Calu3 (cell line): Measurements from ENCODE around the gene ZDHHC24. TPM values are rescaled to one million over a fixed set of nuclear protein-coding genes. Genes with fewer than 3 reads are reported as not detected.

ENCODE experiments used
- BruUV-seq: library from RNA; stranded (reverse); fragments of 400-500 nt; replicated peaks from 2 replicates; lab custom pipeline; 2021; lab: Mats Ljungman, UMichigan
- CTCF ChIA-PET: fragments of 300-600 bp; sonication (Branson Sonifier 250); formaldehyde crosslinking; loops from one replicate; lab custom pipeline; 2022; ENCODE audit warnings: antibody characterized with exemption; lab: Charles Lee
- DNase-seq: peaks from one replicate; pipeline ENCODE4 v3.0.0; 2022
- H3K27ac Mint-ChIP-seq: one replicate; pipeline ENCODE4 v1.8.0; 2022; ENCODE audit warnings: mixed read lengths; ENCODE audit not compliant: unreplicated experiment
- H3K27me3 Mint-ChIP-seq: one replicate; pipeline ENCODE4 v1.8.0; 2022; ENCODE audit warnings: mixed read lengths; ENCODE audit not compliant: unreplicated experiment
- H3K36me3 Mint-ChIP-seq: one replicate; pipeline ENCODE4 v1.8.0; 2022; ENCODE audit warnings: mild to moderate bottlenecking, moderate library complexity, mixed read lengths; ENCODE audit not compliant: insufficient read depth, unreplicated experiment
- H3K4me1 Mint-ChIP-seq: one replicate; pipeline ENCODE4 v1.8.0; 2022; ENCODE audit warnings: mild to moderate bottlenecking, low read depth, mixed read lengths; ENCODE audit not compliant: unreplicated experiment
- H3K4me3 Mint-ChIP-seq: one replicate; pipeline ENCODE4 v1.8.0; 2022; ENCODE audit warnings: mild to moderate bottlenecking, low read depth, moderate library complexity, mixed read lengths; ENCODE audit not compliant: unreplicated experiment
- H3K9me3 Mint-ChIP-seq: one replicate; pipeline ENCODE4 v1.8.0; 2022; ENCODE audit warnings: low read depth, mixed read lengths; ENCODE audit not compliant: unreplicated experiment
- intact Hi-C: fragments of 100-400 bp; cut with micrococcal nuclease; formaldehyde crosslinking; loops from one replicate; pipeline ENCODE4 v1.10.0; 2022; ENCODE audit not compliant: unreplicated experiment
- total RNA-seq: library from RNA; stranded (reverse); gene quantifications from 2 replicates; pipeline ENCODE4 v1.2.3, GENCODE V29; 2022
- TF ChIP-seq, protein P1 (sequence below): fragments of 200-600 bp; IDR thresholded peaks from one replicate; pipeline ENCODE4 v1.8.0; 2022; ENCODE audit warnings: antibody characterized with exemption; ENCODE audit not compliant: unreplicated experiment

Gene ZDHHC24
- total RNA-seq, 1 experiment from 2014 or later = 15.1 TPM

- intact Hi-C loops = no loop called here
- no peaks in the 10 kb centered on the region for H3K9me3 Mint-ChIP-seq
- H3K27me3 Mint-ChIP-seq = peaks cover 80% of the 10 kb centered on the region
- TF ChIP-seq, protein P1, sequence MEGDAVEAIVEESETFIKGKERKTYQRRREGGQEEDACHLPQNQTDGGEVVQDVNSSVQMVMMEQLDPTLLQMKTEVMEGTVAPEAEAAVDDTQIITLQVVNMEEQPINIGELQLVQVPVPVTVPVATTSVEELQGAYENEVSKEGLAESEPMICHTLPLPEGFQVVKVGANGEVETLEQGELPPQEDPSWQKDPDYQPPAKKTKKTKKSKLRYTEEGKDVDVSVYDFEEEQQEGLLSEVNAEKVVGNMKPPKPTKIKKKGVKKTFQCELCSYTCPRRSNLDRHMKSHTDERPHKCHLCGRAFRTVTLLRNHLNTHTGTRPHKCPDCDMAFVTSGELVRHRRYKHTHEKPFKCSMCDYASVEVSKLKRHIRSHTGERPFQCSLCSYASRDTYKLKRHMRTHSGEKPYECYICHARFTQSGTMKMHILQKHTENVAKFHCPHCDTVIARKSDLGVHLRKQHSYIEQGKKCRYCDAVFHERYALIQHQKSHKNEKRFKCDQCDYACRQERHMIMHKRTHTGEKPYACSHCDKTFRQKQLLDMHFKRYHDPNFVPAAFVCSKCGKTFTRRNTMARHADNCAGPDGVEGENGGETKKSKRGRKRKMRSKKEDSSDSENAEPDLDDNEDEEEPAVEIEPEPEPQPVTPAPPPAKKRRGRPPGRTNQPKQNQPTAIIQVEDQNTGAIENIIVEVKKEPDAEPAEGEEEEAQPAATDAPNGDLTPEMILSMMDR = no peak
- DNase-seq = no peak
- H3K4me1 Mint-ChIP-seq = no peaks in the 10 kb centered on the region
- no peaks in the 10 kb centered on the region for H3K36me3 Mint-ChIP-seq
- CTCF ChIA-PET = interaction anchor here (0.6 kb wide), 1 partner anchor 98 kb away, joined by 3 read pairs; the partner anchor contains the start of gene PELI3
- H3K27ac Mint-ChIP-seq = no peak overlapping the region
- no TSS peak for BruUV-seq
- no peak overlapping the region for H3K4me3 Mint-ChIP-seq
Measured at GRCh38 chr11:66564538-66564937, 18.7 kb upstream of the ZDHHC24 start.

- no peaks in the 10 kb centered on the region for H3K4me1 Mint-ChIP-seq
- CTCF ChIA-PET = no interaction called here
- intact Hi-C loops = no loop called here
- no peak overlapping the region for H3K4me3 Mint-ChIP-seq
- no peaks in the 10 kb centered on the region for H3K9me3 Mint-ChIP-seq
- BruUV-seq = no TSS peak
- H3K36me3 Mint-ChIP-seq = no peaks in the 10 kb centered on the region
- peaks cover 80% of the 10 kb centered on the region for H3K27me3 Mint-ChIP-seq
- TF ChIP-seq, protein P1 = no peak
- no peak for DNase-seq
- no peak overlapping the region for H3K27ac Mint-ChIP-seq
Measured at GRCh38 chr11:66563832-66564231, 18.0 kb upstream of the ZDHHC24 start.

DNA sequence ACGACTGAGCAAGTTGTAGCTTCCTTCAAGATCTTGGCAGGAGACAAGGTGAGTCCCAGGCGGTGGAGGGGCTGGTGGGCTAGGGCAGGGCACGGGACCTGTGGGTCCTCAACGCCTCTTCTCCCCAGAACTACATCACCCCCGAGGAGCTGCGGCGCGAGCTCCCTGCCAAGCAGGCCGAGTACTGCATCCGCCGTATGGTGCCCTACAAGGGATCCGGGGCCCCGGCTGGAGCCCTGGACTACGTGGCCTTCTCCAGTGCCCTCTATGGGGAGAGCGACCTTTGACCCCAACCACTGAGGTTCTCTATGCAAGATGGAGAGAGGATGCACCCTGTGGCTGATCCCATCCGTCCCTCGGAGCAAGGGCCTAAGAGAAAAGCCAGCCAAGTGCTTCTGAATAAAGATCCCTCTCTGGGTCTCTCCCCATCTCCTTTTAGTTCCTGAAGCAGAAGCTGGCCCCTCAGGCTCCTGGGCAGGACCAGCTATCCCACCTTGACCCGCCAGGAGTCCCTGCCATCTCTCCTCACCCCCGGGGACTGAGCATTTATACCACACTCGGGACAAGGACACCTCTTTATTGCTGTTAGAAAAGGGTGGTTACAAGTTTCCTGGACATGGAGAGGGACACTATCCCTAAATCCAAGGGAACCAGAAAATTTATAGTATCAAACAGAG lies 17.2 kb upstream of the ZDHHC24 start:
- CTCF ChIA-PET = interaction anchor here (0.6 kb wide), 1 partner anchor 32 kb away, joined by 5 read pairs; no protein-coding TSS in a partner anchor
- H3K9me3 Mint-ChIP-seq = no peaks in the 10 kb centered on the region
- H3K36me3 Mint-ChIP-seq = no peaks in the 10 kb centered on the region
- intact Hi-C loops = no loop called here
- no peaks in the 10 kb centered on the region for H3K4me1 Mint-ChIP-seq
- no peak for DNase-seq
- H3K27me3 Mint-ChIP-seq = peaks cover 82% of the 10 kb centered on the region
- H3K27ac Mint-ChIP-seq = no peak overlapping the region
- no TSS peak for BruUV-seq
- no peak overlapping the region for H3K4me3 Mint-ChIP-seq
- TF ChIP-seq, protein P1 = no peak

DNA sequence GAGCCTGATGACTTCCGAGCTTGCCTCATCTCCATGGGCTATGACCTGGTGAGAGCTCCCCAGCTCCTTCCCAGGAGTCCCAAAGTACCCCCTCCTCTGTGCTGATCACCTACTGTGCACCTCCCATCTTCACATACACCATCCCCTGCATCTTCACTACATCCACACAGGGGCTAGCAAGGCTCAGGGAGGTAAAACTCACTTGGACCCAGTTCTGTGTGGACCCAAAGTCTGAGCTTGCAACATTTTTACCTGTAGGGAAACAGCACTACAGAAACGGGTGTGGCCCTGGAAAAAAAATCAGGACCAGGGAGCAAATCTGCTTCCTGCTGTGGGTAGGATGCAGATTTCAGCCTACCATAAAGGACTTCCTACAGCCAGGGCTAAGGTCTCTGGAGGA lies 16.4 kb upstream of the ZDHHC24 start:
- no peak overlapping the region for H3K27ac Mint-ChIP-seq
- H3K36me3 Mint-ChIP-seq = no peaks in the 10 kb centered on the region
- CTCF ChIA-PET = interaction anchor here (0.6 kb wide), 1 partner anchor 9 kb away, joined by 4 read pairs; no protein-coding TSS in a partner anchor

More for the DNA sequence above, 16.4 kb upstream of the ZDHHC24 start:
- Mint-ChIP-seq H3K4me1 (no peaks in the 10 kb centered on the region), H3K9me3 (no peaks in the 10 kb centered on the region), H3K27me3 (peaks cover 85% of the 10 kb centered on the region), H3K4me3 (no peak overlapping the region)
- intact Hi-C loops = no loop called here
- no peak for DNase-seq
- TF ChIP-seq, protein P1 = no peak
- BruUV-seq = no TSS peak
